LNCAP (cell line): ENCODE data around the gene EPHB4.

Experiments
- CTCF ChIP-seq: fragments of 450-650 bp; IDR thresholded peaks from 2 replicates; pipeline ENCODE4 v1.5.1; 2017; ENCODE audit warnings: mild to moderate bottlenecking

EPHB4 gene

DNA sequence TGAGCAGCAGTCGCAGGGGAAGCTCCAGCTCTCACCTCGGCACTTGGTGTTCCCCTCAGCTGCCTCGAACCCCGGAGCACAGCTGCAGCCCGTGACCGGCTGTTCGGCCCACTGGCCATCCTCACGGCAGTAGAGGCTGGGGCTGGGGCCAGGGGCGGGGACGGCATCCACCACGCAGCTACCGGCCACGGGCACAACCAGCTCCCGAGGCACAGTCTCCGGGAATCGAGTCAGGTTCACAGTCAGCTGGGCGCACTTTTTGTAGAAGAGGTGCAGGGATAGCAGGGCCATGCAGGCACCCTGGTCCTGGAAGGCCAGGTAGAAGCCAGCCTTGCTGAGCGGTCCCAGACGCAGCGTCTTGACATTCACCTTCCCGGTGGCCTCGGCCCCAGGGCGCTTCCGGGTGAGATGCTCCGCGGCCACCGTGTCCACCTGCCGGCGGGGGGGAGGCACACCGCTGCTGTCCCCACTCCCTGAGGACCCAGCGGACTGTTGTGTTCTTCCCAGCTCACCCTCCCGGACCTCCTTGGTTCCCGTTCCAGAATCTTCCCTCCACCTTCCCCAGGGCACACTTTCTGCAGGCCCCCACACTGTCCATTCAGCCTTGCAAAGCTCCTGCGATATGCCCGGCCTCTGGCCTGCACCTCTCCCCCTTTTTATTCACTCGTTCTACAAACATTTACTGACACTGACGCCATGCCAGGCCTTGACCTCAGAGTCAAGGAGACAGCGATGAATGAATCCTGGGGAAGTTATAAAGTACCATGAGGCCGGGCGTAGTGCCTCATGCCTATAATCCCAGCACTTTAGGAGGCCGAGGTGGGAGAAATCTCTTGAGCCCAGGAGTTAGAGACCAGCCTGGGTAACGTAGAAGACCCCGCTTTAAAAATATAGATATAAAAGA, 4.8 kb downstream of the EPHB4 start:
- TF ChIP-seq CTCF = no peak

GRCh38 chr7:100819586-100819985, 7.7 kb downstream of the EPHB4 start:
- TF ChIP-seq CTCF = no peak

DNA sequence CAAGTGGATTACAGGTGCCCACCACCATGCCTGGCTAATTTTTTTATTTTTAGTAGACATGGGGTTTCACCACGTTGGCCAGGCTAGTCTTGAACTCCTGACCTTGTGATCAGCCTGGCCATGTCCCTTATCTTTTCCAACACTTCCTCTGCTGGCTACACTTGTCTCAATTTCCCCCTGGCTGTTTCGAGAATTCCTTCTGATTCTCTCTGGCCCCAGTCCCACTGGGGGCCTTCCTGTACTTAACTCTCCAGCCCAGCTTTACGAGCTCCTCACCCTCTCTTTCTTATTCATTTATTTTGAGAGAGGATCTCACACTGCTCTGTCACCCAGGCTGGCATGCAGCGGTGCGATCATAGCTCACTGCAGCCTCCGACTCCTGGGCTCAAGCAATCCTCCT, 8.5 kb downstream of the EPHB4 start:
- TF ChIP-seq CTCF = no peak

GRCh38 chr7:100818366-100818765, 9.0 kb downstream of the EPHB4 start:
- no peak for TF ChIP-seq CTCF

GRCh38 chr7:100817097-100817496, 10.2 kb downstream of the EPHB4 start:
- no peak for TF ChIP-seq CTCF

- TF ChIP-seq CTCF = no peak
Measured at GRCh38 chr7:100812729-100813128, 14.6 kb downstream of the EPHB4 start.

GRCh38 chr7:100811480-100811879, 15.8 kb downstream of the EPHB4 start:
- no peak for TF ChIP-seq CTCF
